H9 (cell line): ENCODE data around the gene VEZT. TPM values are rescaled to one million over a fixed set of nuclear protein-coding genes. Genes with fewer than 3 reads are reported as not detected.

ENCODE experiments used
- DNase-seq: peaks from one replicate; pipeline ENCODE4 v3.0.0-alpha.2; 2017
- H2AFZ ChIP-seq: one replicate; pipeline ENCODE4 v1.6.1; 2013; ENCODE audit warnings: mild to moderate bottlenecking, low read length, control low read depth, moderate library complexity
- H2AK5ac ChIP-seq: 2 replicates; pipeline ENCODE4 v1.6.1; 2013; ENCODE audit warnings: low read length, control low read depth, mixed read lengths; ENCODE audit not compliant: insufficient read length
- H2BK120ac ChIP-seq: one replicate; pipeline ENCODE4 v1.6.1; 2013; ENCODE audit warnings: low read depth, mild to moderate bottlenecking, low read length, control low read depth, inconsistent platforms; ENCODE audit not compliant: poor library complexity, severe bottlenecking
- H2BK12ac ChIP-seq: 2 replicates; pipeline ENCODE4 v1.6.1; 2013; ENCODE audit warnings: low read length, control low read depth, mixed read lengths, low read depth; ENCODE audit not compliant: insufficient read length
- H2BK15ac ChIP-seq: 2 replicates; pipeline ENCODE4 v1.6.1; 2013; ENCODE audit warnings: low read depth, low read length, control low read depth
- H2BK20ac ChIP-seq: one replicate; pipeline ENCODE4 v1.6.1; 2013; ENCODE audit warnings: low read depth, mild to moderate bottlenecking, low read length, control low read depth, inconsistent platforms; ENCODE audit not compliant: poor library complexity, severe bottlenecking
- H2BK5ac ChIP-seq: 2 replicates; pipeline ENCODE4 v1.6.1; 2013; ENCODE audit warnings: low read length, control low read depth, mixed read lengths; ENCODE audit not compliant: insufficient read length
- H3K14ac ChIP-seq: 2 replicates; pipeline ENCODE4 v1.6.1; 2013; ENCODE audit warnings: low read length, control low read depth; ENCODE audit not compliant: insufficient read depth
- H3K18ac ChIP-seq: 2 replicates; pipeline ENCODE4 v1.6.1; 2013; ENCODE audit warnings: low read depth, mild to moderate bottlenecking, mixed read lengths, low read length, control low read depth; ENCODE audit not compliant: insufficient read length
- H3K23ac ChIP-seq: 2 replicates; pipeline ENCODE4 v1.6.1; 2013; ENCODE audit warnings: low read length, control low read depth, mixed read lengths, low read depth; ENCODE audit not compliant: insufficient read length
- H3K23me2 ChIP-seq: 2 replicates; pipeline ENCODE4 v1.6.1; 2013; ENCODE audit warnings: low read depth, mild to moderate bottlenecking, mixed read lengths, low read length, control low read depth; ENCODE audit not compliant: insufficient read length, poor library complexity, severe bottlenecking
- H3K27ac ChIP-seq: 2 replicates; pipeline ENCODE4 v1.5.1; 2013; ENCODE audit warnings: low read length, control low read depth, mixed read lengths, low read depth; ENCODE audit not compliant: insufficient read length
- H3K27me3 ChIP-seq: 2 replicates; pipeline ENCODE4 v1.6.1; 2013; ENCODE audit warnings: low read length, control low read depth, inconsistent platforms; ENCODE audit not compliant: insufficient read depth
- H3K4ac ChIP-seq: 2 replicates; pipeline ENCODE4 v1.6.1; 2013; ENCODE audit warnings: low read depth, mild to moderate bottlenecking, control low read depth, inconsistent platforms, low read length, moderate library complexity
- H3K4me1 ChIP-seq: 2 replicates; pipeline ENCODE4 v1.6.1; 2013; ENCODE audit warnings: low read length, control low read depth, inconsistent platforms; ENCODE audit not compliant: insufficient read depth
- H3K4me2 ChIP-seq: 2 replicates; pipeline ENCODE4 v1.6.1; 2013; ENCODE audit warnings: low read length, control low read depth, mixed read lengths; ENCODE audit not compliant: insufficient read length, insufficient read depth
- H3K56ac ChIP-seq: 2 replicates; pipeline ENCODE4 v1.6.1; 2013; ENCODE audit warnings: low read depth, mild to moderate bottlenecking, mixed read lengths, low read length, control low read depth; ENCODE audit not compliant: insufficient read length
- H3K79me1 ChIP-seq: 2 replicates; pipeline ENCODE4 v1.6.1; 2013; ENCODE audit warnings: low read depth, mild to moderate bottlenecking, moderate library complexity, low read length, control low read depth, inconsistent platforms; ENCODE audit not compliant: insufficient read depth, poor library complexity, severe bottlenecking
- H3K79me2 ChIP-seq: 2 replicates; pipeline ENCODE4 v1.6.1; 2013; ENCODE audit warnings: low read length, control low read depth, inconsistent platforms; ENCODE audit not compliant: insufficient read depth
- H3K9ac ChIP-seq: 2 replicates; pipeline ENCODE4 v1.6.1; 2013; ENCODE audit warnings: low read length, control low read depth, mixed read lengths; ENCODE audit not compliant: insufficient read length; ENCODE audit errors: extremely low read depth
- H3K9me3 ChIP-seq: one replicate; pipeline ENCODE4 v1.6.1; 2013; ENCODE audit warnings: low read depth, low read length, inconsistent platforms; ENCODE audit not compliant: control insufficient read depth
- H3T11ph ChIP-seq: one replicate; pipeline ENCODE4 v1.6.1; 2013; ENCODE audit warnings: mild to moderate bottlenecking, low read length, control low read depth, inconsistent platforms
- H4K20me1 ChIP-seq: one replicate; pipeline ENCODE4 v1.6.1; 2013; ENCODE audit not compliant: control insufficient read depth, insufficient read length, insufficient read depth
- H4K5ac ChIP-seq: 2 replicates; pipeline ENCODE4 v1.6.1; 2013; ENCODE audit warnings: low read depth, mild to moderate bottlenecking, mixed read lengths, low read length, control low read depth; ENCODE audit not compliant: insufficient read length
- H4K8ac ChIP-seq: replicated peaks from 2 replicates; pipeline ENCODE4 v1.6.1; 2013; ENCODE audit warnings: low read length, control low read depth, mixed read lengths, low read depth; ENCODE audit not compliant: insufficient read length
- H4K91ac ChIP-seq: 2 replicates; pipeline ENCODE4 v1.6.1; 2013; ENCODE audit warnings: low read depth, mild to moderate bottlenecking, moderate library complexity, mixed read lengths, low read length, control low read depth; ENCODE audit not compliant: insufficient read length
- H3K27ac Mint-ChIP-seq, 3 experiments: 2 replicates in 2 of 3; 3 replicates in 1 of 3; pipeline ENCODE4 v1.8.0; 2020 to 2021; ENCODE audit warnings: mixed read lengths in 3 of 3, mild to moderate bottlenecking in 1 of 3, moderate library complexity in 1 of 3
- H3K27me3 Mint-ChIP-seq: 2 replicates; pipeline ENCODE4 v1.8.0; 2021; ENCODE audit warnings: low read depth, mild to moderate bottlenecking, moderate library complexity, mixed read lengths
- H3K36me3 Mint-ChIP-seq, 3 experiments: 2 replicates in 2 of 3; 3 replicates in 1 of 3; pipeline ENCODE4 v1.8.0; 2020 to 2021; ENCODE audit warnings: low read depth in 3 of 3, mixed read lengths in 3 of 3; ENCODE audit not compliant: insufficient read depth in 1 of 3
- H3K4me1 Mint-ChIP-seq, 2 experiments: 2 replicates each; pipeline ENCODE4 v1.8.0; 2020; ENCODE audit warnings: mixed read lengths in 2 of 2
- H3K4me3 Mint-ChIP-seq, 2 experiments: 2 replicates in 1 of 2; 3 replicates in 1 of 2; pipeline ENCODE4 v1.8.0; 2020 to 2021; ENCODE audit warnings: mild to moderate bottlenecking in 2 of 2, mixed read lengths in 2 of 2, moderate library complexity in 1 of 2
- H3K9me3 Mint-ChIP-seq, 2 experiments: 2 replicates in 1 of 2; 3 replicates in 1 of 2; pipeline ENCODE4 v1.8.0; 2020; ENCODE audit warnings: mild to moderate bottlenecking in 2 of 2, mixed read lengths in 2 of 2, moderate library complexity in 1 of 2
- CTCF ChIP-seq: fragments of 200-600 bp; sonication (generic); conservative IDR thresholded peaks from 3 replicates; pipeline ENCODE4 v1.8.0; 2021; ENCODE audit warnings: antibody characterized with exemption, mild to moderate bottlenecking
- whole genome bisulfite sequencing: extraction: QIAGEN DNeasy Blood & Tissue Kit; methylation state at CpG from one replicate; pipeline ENCODE4 v1.1.7; 2013; ENCODE audit warnings: missing lambda C conversion rate, low lambda C conversion rate, mixed read lengths; ENCODE audit not compliant: insufficient read length; ENCODE audit errors: extremely low coverage; 5-methylcytosine and 5-hydroxymethylcytosine counted together
- total RNA-seq: library from RNA; stranded (reverse); gene quantifications from 2 replicates; pipeline ENCODE4 v1.2.1, GENCODE V29; 2021

The VEZT gene
- total RNA-seq, 1 experiment from 2014 or later = 69.8 TPM

DNA sequence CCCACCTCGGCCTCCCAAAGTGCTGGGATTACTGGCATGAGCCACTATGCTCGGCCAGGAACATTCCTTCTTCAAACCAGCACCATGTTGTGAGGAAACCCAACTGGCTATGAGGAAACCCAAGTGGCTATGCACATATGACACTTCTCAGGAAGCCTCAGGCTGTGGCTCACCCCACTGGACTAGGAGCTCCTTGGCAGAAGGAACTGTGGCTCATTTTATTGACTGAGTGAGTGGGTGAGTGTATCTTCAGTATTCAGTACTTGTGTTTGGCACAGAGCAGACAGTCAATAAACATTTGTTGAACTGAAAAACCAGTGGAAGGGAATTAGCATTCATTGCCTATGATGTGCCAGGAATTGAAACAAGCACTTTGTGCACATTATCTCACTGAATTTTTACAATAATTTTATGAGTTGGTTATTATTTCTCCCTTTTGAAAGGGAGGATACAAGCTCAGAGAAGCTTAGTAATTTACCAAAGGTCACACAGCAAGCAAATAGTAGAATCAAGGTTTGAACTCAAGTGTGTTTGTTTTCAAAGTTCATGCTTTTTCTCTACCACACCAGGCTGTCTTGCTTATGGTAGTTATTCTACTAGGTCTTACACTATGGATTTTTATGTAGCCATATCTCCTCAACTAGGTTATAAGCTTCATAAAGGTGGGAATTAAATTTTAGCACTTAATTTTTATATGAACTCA is 121.6 kb downstream of the VEZT start:
- no peak for DNase-seq
- H3K9me3 Mint-ChIP-seq = no peaks in the 10 kb centered on the region
- H4K5ac ChIP-seq = no peak overlapping the region
- H3K79me2 ChIP-seq = no peaks in the 10 kb centered on the region
- H3K4me3 Mint-ChIP-seq = no peak overlapping the region
- H3K14ac ChIP-seq = no peak overlapping the region
- H3K4ac ChIP-seq = no peak overlapping the region
- H2AFZ ChIP-seq = no peak overlapping the region
- H3K23ac ChIP-seq = no peak overlapping the region
- no peak overlapping the region for H3K56ac ChIP-seq
- no peak overlapping the region for H3K18ac ChIP-seq
- no peaks in the 10 kb centered on the region for H3K9me3 ChIP-seq
- no peak overlapping the region for H3K4me2 ChIP-seq
- no peaks in the 10 kb centered on the region for H3K36me3 Mint-ChIP-seq
- H3K27me3 Mint-ChIP-seq = no peaks in the 10 kb centered on the region
- no peaks in the 10 kb centered on the region for H3K27me3 ChIP-seq
- no peak overlapping the region for H4K8ac ChIP-seq
- H3K4me1 ChIP-seq = no peaks in the 10 kb centered on the region
- H3K23me2 ChIP-seq = no peaks in the 10 kb centered on the region
- no peak overlapping the region for H3T11ph ChIP-seq
- TF ChIP-seq CTCF = no peak
- peaks cover 14 to 15% of the 10 kb centered on the region in 2 experiments for H3K4me1 Mint-ChIP-seq
- H3K27ac ChIP-seq = no peak overlapping the region
- no peak overlapping the region for H2BK15ac ChIP-seq
- H3K79me1 ChIP-seq = no peaks in the 10 kb centered on the region
- no peak overlapping the region for H2BK20ac ChIP-seq
- H2BK5ac ChIP-seq = no peak overlapping the region
- H2BK12ac ChIP-seq = no peak overlapping the region
- no peak overlapping the region for H4K91ac ChIP-seq
- no peaks in the 10 kb centered on the region for H4K20me1 ChIP-seq
- H2BK120ac ChIP-seq = no peak overlapping the region
- no peak overlapping the region for H3K9ac ChIP-seq
- WGBS = no CpG with 5 or more reads among the region's 2 CpGs
- no peak overlapping the region for H2AK5ac ChIP-seq
- H3K27ac Mint-ChIP-seq = no peak overlapping the region; a peak in 1 of 7 replicates
